Heart left ventricle (tissue), 13 donors: ENCODE measurements around the gene PCMT1.

Experiments used
- POLR2A ChIP-seq, 2 donors: fragments of 450-650 bp; IDR thresholded peaks; one replicate each; pipeline ENCODE4 v1.6.1; 2017; ENCODE audit warnings: antibody characterized with exemption in 2 of 2, mild to moderate bottlenecking in 2 of 2, moderate library complexity in 2 of 2
- TF ChIP-seq, protein P1 (sequence below), 12 donors: fragments of 200-600 bp; sonication (generic) in 4 of 12; IDR thresholded peaks; one replicate each; pipeline versions ENCODE4 v1.5.0 to v1.8.0; 2018 to 2022; ENCODE audit warnings: antibody characterized with exemption in 12 of 12, mild to moderate bottlenecking in 5 of 12
- donor health status: ischemic (EF 13 %, LVEDD 7.1; RV severe dilation, severe dysfunction).
- donor health status: DM: no; HTN: yes; CAD: no.
- donor health status: DM: no; HTN: no; CAD: no.
- donor health status: ischemic (EF 25% LVEDD 6.9; RV normal size, moderate dysfunction).
- donor health status: ischemic (EF 25% LVEDD 5.7; RV mildly dilated, moderate dysfunction).
- donor health status: ischemic (EF 35%, LVEDD 5.7; RV mildly dilated, moderate dysfunction).
- donor health status: nonischemic (EF 11% LVEDD 7.7; RV severe dilation, severe dysfunction).
- donor health status: DM: yes; HTN: yes; CAD: no.
- donor health status: PGD.
- donor health status: ischemic (EF 29% LVEDD 5.4; RV normal size, mild dysfunction).
- donor health status: nonischemic (EF 23%, LVEDD 6.1; RV moderate dilation, normal function).

- TF ChIP-seq, protein P1, sequence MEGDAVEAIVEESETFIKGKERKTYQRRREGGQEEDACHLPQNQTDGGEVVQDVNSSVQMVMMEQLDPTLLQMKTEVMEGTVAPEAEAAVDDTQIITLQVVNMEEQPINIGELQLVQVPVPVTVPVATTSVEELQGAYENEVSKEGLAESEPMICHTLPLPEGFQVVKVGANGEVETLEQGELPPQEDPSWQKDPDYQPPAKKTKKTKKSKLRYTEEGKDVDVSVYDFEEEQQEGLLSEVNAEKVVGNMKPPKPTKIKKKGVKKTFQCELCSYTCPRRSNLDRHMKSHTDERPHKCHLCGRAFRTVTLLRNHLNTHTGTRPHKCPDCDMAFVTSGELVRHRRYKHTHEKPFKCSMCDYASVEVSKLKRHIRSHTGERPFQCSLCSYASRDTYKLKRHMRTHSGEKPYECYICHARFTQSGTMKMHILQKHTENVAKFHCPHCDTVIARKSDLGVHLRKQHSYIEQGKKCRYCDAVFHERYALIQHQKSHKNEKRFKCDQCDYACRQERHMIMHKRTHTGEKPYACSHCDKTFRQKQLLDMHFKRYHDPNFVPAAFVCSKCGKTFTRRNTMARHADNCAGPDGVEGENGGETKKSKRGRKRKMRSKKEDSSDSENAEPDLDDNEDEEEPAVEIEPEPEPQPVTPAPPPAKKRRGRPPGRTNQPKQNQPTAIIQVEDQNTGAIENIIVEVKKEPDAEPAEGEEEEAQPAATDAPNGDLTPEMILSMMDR (IDR thresholded peaks at IDR 0.05) = no peak
- no peak for TF ChIP-seq POLR2A (IDR thresholded peaks at IDR 0.05)
These were observed 20.1 kb downstream of the PCMT1 start for GRCh38 chr6:149769676-149770075.
